ENCODE data around the gene NFATC4.

NFATC4 gene

GRCh38 chr14:24389226-24389848 lies 21.4 kb downstream of the NFATC4 start:
- no peak for DNase-seq (ENCODE audit: low spot score)

GRCh38 chr14:24390701-24391468 lies 22.9 kb downstream of the NFATC4 start:
- no peak for DNase-seq (ENCODE audit: low spot score)

DNA sequence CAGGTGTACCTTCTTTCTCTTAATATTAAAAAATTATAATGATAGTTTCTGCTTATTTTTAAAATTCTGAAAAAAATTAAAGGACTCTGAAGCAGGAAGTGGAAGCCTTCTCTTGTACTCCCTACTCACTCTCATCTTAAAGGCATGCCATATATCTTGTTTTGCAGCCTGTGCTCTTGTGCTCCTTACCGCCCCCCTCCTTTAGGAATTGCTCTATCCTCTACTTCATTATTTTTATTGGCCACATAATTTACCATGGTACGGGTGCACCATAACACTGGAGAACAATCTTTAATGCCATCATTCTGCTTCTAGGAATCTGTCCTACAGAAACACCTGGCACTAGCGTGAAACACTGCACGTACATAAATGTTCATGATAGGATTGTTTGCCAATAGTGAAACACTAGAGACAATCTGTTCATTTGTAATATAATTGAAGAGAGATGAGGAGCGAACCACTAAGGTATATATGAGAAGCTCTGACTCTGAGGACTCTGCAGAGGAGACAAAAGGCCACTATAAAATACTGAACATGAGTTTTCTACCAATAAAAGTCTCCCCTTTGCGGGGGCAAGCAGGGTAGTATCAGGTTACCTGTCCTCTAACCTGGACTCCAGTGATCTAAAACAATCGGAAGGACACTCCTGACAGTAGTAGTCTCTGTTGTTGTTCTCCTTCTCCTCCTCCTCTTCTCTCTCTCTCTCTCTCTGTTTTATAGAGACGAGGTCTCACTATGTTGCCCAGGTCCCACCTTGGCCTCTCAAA lies 24.5 kb downstream of the NFATC4 start:
- DNase-seq (ENCODE audit: low spot score), result no peak

DNA sequence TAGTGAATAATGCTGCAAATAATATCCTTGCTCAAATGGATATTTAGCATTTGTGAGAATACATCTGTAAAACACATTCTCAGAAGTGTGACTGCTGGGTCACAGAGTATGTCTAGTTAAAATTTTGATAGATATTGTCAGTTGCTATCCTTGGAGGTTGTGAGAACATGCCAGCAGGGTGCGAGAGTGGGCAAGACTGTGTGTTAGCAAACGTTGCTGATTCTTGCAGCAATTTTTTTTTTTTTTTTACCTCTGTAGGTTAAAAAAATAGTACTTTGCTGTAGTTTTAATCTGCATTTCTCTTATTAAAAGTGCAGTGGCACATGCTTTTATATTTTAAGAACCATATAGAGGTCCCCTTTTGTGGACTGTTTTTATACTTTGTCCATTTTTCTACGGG lies 26.3 kb downstream of the NFATC4 start:
- no peak for DNase-seq (ENCODE audit: low spot score)

DNA sequence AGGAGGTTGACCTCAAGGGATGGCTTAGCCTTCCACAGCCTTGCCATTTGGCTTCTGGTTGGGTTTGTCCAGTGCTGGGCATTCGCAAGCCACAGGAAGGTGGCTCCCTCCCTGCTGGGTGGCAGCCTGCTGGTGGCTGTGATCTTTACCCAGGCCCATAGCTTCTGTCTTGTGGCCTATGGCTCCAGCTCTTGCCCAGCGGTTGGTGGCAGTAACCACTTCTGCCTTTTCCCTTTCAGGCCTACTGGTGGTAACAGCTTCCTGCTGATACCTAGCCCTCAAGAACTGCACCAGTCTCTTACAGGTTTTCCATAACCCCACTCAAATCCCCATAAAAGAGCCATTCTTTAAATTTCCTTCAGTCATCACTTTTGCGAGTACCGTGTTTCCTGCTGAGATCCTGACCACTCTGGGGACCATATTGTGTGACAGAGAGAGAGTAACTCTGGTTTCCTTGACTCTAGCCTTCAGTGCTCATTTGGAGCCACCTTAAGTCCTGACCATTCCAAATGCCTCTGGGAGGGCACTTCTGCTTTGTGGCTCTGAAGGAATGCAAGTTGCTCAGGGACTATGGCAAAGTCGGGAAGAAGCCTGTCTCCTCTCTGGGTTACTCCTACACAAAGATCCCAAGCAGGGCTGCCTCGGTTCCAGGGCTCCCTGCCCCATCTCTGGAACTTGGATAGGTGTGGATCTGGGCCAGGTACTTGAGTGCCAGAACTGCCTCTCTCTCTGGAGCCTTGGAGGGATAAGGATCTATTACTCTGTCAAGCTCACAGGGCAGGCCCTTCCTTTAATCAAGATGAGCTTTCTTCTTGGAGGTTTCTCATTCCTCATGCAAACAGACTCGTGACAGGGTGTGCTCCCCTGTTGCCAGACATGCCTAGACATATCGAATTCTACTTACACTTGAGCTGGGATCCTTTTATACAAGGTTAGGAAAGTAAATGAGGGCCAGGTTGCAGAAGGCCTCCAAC lies 27.9 kb downstream of the NFATC4 start:
- DNase-seq (ENCODE audit: low spot score), result no peak

GRCh38 chr14:24397639-24398292 lies 29.8 kb downstream of the NFATC4 start:
- DNase-seq (ENCODE audit: low spot score), result no peak

GRCh38 chr14:24398293-24398652 lies 30.3 kb downstream of the NFATC4 start:
- DNase-seq (ENCODE audit: low spot score), result no peak

DNA sequence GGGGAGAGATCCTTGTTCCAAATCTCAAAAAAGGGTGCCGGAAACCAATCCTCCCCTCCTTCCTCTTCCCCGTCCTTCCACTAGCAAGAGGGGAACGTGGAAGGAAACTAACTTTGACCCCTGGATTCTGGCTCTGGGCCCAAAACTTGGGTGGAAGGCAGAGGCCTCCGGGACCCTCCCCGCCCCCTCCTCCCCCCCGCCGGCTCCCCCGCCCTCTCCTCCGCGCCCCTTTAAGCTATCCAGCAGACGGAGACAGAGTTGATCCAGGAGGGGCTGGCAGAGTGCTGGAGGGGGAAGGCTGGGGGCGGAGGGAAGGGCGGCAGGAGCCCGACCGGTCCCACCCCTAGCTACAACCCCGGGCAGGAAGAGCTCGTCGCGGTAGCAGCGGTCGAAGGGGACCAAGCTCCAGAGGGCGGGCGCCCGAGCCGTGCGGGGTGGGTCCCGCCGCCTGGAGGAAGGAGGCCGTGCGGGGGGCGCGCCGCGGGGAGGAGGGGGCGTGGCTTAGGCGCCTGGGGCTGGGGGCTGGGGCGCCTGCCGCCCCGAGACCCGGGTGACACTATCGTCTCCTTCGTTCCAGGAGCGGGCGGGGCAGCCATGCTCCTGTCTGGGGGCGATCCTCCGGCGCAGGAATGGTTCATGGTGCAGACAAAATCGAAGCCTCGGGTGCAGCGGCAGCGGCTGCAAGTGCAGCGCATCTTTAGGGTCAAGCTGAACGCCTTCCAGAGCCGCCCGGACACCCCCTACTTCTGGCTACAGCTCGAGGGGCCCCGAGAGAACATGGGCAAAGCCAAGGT lies 30.9 kb downstream of the NFATC4 start, which contains the start of gene NYNRIN:
Gene NYNRIN (plus strand): TSS at position 351 of the 794 bp plus-strand sequence. CDS start 244 bp downstream, at position 595.
- no peak for DNase-seq (ENCODE audit: low spot score)

- no peak for DNase-seq (ENCODE audit: low spot score)
Observed at GRCh38 chr14:24399447-24399822, 31.5 kb downstream of the NFATC4 start.

- DNase-seq (ENCODE audit: low spot score), result no peak
Observed at GRCh38 chr14:24399999-24400718, 32.2 kb downstream of the NFATC4 start.

DNA sequence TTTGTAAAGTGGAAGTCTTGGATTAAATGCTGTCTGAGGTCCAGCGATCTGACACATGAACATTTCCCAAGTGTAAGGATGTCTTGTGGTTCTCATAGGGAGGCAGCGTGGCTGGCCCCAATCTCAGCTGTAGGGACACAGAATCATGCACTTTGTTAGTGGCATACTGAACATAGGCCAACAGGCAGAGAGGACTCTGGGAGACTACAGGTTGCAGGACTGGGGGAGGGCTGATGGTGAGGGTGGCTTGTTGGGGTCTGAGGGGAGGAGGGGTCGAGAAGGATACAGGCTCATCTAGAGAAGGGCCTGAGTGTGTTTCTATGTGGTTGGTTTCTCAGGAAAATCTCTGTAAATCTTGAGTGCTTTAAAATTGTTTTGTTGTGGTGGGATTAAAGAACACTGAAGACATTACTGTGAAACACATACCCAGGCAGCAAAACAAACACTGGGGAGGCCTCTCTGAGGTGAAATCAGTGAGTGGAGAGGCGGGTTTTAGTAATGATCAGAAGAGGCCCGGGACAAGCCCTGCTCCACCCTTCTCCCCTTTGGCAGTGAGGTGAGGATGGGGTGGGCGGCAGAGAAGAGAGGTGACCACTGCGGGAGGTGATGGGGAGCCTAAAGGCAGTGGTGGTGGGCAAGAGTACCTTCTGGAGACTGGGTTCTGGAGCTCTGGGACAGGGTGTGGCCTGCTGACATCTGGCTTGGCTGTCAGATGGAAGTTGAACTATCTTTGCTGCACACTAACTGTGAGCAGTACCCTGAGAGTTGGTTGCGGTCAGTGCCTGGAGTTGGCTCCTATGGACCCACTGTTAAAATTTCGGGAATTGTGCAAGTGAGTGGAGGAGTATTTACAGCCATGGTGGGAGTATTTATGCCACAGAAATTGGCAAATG lies 34.1 kb downstream of the NFATC4 start:
- DNase-seq (ENCODE audit: low spot score), result no peak

- DNase-seq (ENCODE audit: low spot score), result no peak
Observed at GRCh38 chr14:24403294-24403998, 35.5 kb downstream of the NFATC4 start.

GRCh38 chr14:24404814-24405213 lies 36.8 kb downstream of the NFATC4 start:
- no peak for DNase-seq (ENCODE audit: low spot score)

DNA sequence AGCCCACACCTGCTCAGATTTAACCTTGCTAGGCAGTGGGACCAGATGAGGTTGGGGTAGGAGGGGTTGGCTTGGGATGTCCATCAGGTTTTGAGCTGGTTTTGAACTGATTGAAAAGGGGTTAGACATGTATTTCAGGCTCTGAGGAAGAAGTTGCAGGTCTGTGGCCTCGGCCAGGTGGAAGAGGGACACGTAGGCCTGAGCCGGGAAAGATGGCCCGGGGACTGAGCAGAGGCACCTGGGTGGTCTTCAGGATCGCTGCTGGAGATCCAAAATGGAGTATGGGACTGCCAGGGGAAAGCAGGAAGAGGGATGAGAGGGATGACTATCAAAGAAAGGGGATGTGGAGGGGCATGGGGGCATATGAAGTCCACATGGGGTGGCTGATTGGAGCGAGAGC lies 38.4 kb downstream of the NFATC4 start:
- no peak for DNase-seq (ENCODE audit: low spot score)

- no peak for DNase-seq (ENCODE audit: low spot score)
Observed at GRCh38 chr14:24407608-24408325, 39.8 kb downstream of the NFATC4 start.

DNA sequence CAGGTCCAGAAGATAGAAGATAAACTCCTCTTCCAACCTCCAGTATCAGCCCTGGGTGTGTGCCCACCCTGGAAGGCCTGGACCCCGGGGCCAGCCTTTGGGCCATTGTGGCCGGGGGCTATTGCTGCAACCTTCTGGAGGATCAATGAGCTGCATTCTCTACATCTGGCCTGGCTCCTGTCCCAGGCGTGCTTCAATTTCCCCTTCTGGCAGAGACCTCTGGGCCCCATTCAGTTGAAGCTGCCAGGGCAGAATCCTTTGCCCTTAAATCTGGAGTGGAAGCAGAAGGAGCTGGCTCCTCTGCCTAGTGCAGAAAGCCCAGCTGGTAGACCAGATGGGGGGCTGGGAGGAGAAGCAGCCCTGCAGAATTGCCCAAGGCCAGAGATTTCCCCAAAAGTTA lies 40.8 kb downstream of the NFATC4 start:
- DNase-seq (ENCODE audit: low spot score), result no peak

DNA sequence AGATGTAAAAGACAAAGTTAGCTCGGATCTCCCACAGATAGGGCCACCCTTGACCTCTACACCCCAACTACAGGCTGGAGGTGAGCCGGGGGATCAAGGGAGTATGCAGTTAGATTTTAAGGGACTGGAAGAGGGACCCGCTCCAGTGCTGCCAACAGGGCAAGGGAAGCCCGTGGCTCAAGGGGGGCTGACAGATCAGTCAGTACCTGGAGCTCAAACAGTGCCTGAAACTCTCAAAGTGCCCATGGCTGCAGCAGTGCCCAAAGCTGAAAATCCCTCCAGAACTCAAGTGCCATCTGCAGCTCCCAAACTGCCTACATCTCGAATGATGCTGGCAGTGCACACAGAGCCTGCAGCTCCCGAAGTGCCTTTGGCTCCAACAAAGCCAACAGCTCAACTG lies 41.2 kb downstream of the NFATC4 start:
- DNase-seq (ENCODE audit: low spot score), result no peak

Measured in hematopoietic multipotent progenitor cell treated with erythropoietin and hydrocortisone succinate and interleukin-3 and kit ligand, for 17 days (in vitro differentiated cells).